H7 (cell line): ENCODE measurements around the gene ABCC1. TPM values are rescaled to one million over a fixed set of nuclear protein-coding genes. Genes with fewer than 3 reads are reported as not detected.
A peak's percentile ranks its signal among the peaks of the same experiment; 100 is the strongest.
"Not testable (repeated sequence)": the region's sequence is repeated elsewhere in the genome, so short reads cannot be mapped to it uniquely, and the experiment has no call there.

Source experiments
- DNase-seq: peaks from one replicate; pipeline ENCODE4 v3.0.0; 2012
- H3K27me3 ChIP-seq: 2 replicates; pipeline ENCODE4 v1.6.0; 2011; ENCODE audit warnings: mild to moderate bottlenecking, low read length; ENCODE audit not compliant: control insufficient read depth, insufficient read depth
- H3K36me3 ChIP-seq: replicated peaks from 2 replicates; pipeline ENCODE4 v1.5.1; 2011; ENCODE audit warnings: low read length; ENCODE audit not compliant: control insufficient read depth, insufficient read depth
- H3K4me3 ChIP-seq: 2 replicates; pipeline ENCODE4 v1.5.1; 2011; ENCODE audit warnings: low read depth, mild to moderate bottlenecking, control low read depth, low read length, moderate library complexity; ENCODE audit not compliant: insufficient read depth
- total RNA-seq: library from RNA; depleted of rRNA; stranded (reverse); fragments of >200 nt; shearing (Covaris generic); gene quantifications from 2 replicates; pipeline ENCODE4 v1.2.3, GENCODE V29; 2014; rRNA removed

ABCC1 gene
- total RNA-seq, result 22.0 and 29.5 TPM in 2 replicates

DNA sequence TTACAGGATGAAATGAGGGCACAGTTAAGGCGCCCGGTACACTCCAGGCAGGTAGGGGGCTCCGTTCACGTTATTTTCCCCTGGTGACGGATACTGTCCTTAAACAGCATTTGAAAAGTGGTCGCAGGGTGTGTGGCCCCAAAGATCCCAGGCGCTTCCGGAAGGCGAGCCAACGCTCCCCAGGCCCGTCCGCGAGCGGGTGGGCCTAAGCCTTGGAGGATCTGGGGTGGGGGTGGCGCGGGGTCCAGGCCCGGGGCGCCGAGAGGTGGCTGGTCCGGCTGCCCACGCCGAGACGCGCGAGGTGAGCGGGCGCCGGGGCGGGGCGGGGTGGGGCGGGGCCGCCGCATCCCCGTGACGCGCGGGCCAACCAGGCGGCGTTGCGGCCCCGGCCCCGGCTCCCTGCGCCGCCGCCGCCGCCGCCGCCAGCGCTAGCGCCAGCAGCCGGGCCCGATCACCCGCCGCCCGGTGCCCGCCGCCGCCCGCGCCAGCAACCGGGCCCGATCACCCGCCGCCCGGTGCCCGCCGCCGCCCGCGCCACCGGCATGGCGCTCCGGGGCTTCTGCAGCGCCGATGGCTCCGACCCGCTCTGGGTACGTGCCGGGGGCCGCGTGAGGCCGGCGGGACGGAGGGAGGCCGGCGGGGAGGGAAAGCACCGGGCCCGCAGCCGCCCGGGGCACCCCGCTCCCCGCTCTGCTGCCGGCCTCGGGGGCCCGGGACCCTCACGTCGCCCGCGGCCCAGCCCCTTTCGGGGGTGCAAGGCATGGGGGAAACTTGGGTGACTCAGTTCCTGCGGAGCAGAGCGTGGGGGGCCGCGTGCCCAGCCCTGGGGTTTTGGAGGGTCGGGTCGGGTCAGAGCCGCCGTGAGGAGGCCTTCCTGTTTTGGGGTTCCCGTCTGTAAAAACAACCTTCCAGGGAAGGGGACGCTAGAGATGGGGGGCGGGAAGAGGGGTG lies at the start of gene ABCC1:
TSS of gene ABCC1 (plus strand) at position 407 of the 951 bp plus-strand sequence. CDS start at position 543, 136 bp downstream.
- H3K36me3 ChIP-seq, result no peaks in the 10 kb centered on the region
- DNase-seq, result peak; percentile 93
- no peaks in the 10 kb centered on the region for H3K27me3 ChIP-seq
- peak within 1 kb of the TSS; percentile 78 for H3K4me3 ChIP-seq

DNA sequence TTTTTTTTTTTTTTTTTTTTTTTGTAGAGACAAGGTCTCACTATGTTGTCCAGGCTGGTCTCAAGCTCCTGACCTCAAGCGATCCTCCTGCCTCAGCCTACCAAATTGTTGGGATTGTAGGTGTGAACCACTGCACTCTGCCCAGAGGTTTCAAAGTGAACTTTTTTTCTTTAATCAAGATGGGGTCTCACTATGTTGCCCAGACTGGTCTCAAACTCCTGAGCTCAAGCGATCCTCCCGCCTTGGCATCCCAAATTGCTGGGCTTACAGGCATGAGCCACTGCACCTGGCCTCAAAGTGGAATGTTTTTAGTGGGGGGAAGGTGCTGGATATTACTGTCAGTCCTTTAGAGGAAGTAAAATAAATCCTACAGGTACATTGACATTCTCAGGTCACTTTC lies 49.1 kb upstream of the ABCC1 start:
- Histone ChIP-seq H3K4me3 (no peak overlapping the region), H3K27me3 (no peaks in the 10 kb centered on the region)
- no peak for DNase-seq

DNA sequence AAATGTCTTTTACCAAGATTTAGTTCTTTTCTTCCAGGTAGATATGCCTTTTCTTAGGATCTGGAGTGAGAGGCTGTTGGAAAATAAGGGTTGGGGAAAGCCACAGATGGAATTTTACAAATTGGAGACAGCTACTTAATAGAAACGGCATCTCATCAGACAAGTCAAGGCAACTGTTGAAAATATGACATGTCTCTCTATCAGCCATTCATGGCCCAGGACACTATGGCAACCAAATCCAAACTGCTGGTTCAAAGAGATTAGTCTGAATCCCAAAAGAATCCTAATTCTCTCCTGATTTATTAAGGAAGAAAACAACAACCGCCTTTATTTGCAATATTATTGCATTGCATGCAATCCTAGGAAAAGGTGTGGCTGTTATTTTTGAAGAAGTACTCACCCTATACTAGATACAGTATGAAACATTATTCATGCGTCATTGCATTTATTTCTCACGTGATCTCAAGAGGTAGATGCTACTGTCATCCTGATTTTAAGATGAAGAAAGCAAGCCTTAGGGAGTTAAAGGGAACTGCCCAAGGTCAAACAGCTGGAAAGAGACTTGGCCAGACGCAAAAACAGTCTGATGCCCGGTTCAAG lies 48.4 kb upstream of the ABCC1 start:
- no peaks in the 10 kb centered on the region for H3K27me3 ChIP-seq
- DNase-seq, result no peak
- no peak overlapping the region for H3K4me3 ChIP-seq
- H3K36me3 ChIP-seq, result no peaks in the 10 kb centered on the region

More for the DNA sequence above, 49.1 kb upstream of the ABCC1 start:
- H3K36me3 ChIP-seq, result no peaks in the 10 kb centered on the region

DNA sequence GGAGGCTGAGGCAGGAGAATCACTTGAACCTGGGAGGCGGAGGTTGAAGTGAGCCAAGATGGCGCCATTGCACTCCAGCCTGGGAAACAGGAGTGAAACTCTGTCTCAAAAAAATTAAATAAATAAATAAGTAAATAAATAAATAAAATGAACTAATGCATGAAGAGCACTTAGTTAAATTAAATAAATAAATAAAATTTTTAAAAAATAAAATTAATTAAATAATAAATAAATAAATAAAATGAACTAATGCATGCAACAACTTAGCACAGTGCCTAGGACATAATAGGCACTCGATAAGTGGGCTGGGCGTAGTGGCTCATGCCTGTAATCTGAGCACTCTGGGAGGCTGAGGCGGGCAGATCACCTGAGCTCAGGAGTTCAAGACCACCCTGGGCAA lies 45.5 kb upstream of the ABCC1 start:
- Histone ChIP-seq H3K4me3 (no peak overlapping the region), H3K27me3 (no peaks in the 10 kb centered on the region), H3K36me3 (no peaks in the 10 kb centered on the region)
- DNase-seq, result no peak

DNA sequence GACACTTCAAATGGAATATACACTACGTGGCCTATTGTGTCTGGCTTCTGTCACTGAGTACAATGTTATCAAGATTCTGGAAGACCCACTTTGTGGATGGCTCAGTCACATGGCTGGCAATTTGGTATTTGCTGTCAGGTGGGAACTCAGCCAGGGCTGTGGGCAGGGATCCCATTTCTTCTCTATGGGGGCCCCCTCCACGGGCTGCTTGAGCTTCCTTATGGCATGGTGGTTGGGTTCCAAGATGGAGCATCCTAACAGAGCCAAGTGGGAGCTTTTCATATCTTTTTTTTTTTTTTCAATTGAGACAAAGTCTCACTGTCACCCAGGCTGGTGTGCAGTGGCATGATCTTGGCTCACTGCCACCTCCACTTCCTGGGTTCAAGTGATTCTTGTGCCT lies 43.0 kb upstream of the ABCC1 start:
- Histone ChIP-seq H3K27me3 (no peaks in the 10 kb centered on the region), H3K4me3 (no peak overlapping the region), H3K36me3 (no peaks in the 10 kb centered on the region)
- no peak for DNase-seq

DNA sequence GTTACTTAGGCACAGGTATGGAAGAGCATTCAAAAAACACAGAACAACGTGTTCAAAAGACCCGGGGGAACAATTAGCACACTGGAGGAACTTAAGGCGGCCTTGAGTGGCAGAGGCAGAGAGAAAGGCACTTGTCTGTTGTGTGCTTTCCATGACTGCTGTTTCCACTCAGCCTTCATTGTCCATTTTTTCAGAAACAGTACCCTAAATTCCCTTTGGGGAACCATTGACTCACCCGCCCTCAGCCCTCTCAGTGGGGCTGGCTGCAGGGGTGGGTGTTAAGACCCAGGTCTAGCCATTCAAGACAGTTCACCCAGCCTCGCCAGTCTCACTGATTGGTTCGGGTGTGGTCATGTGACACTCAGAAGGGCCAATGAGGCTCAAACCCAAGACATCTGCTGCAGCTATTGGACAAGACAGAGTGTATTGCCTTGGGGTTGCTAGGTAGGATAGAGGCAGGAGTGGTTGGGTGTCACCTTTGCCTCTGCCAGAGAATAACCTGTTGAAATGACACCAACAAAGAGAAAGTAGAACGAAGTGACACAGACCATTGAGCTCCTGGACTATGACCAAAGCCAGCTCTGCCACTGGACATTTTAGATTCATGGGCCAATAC lies 41.4 kb upstream of the ABCC1 start:
- DNase-seq, result peak; percentile 91

DNA sequence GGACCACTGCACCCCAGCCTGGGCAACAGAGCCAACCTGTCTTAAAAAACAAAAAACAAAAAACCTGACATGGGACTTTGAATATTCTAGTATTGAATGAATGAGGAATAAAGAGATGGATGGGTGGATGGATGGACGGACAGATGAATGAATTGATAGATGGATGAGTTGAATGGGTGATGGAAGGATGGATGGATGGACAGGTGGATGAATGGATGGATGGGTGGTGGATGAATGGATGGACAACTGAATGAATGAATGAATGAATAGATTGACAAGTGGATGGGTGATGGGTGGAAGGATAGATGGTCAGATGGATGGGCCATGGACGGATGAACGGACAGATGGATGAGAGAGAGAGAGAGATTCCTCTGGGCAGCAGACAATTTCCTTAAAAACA lies 38.2 kb upstream of the ABCC1 start:
- DNase-seq, result no peak
- Histone ChIP-seq H3K27me3 (no peaks in the 10 kb centered on the region), H3K36me3 (no peaks in the 10 kb centered on the region), H3K4me3 (no peak overlapping the region)

More for the DNA sequence above, 41.4 kb upstream of the ABCC1 start:
- Histone ChIP-seq H3K27me3 (no peaks in the 10 kb centered on the region), H3K36me3 (no peaks in the 10 kb centered on the region), H3K4me3 (no peak overlapping the region)

DNA sequence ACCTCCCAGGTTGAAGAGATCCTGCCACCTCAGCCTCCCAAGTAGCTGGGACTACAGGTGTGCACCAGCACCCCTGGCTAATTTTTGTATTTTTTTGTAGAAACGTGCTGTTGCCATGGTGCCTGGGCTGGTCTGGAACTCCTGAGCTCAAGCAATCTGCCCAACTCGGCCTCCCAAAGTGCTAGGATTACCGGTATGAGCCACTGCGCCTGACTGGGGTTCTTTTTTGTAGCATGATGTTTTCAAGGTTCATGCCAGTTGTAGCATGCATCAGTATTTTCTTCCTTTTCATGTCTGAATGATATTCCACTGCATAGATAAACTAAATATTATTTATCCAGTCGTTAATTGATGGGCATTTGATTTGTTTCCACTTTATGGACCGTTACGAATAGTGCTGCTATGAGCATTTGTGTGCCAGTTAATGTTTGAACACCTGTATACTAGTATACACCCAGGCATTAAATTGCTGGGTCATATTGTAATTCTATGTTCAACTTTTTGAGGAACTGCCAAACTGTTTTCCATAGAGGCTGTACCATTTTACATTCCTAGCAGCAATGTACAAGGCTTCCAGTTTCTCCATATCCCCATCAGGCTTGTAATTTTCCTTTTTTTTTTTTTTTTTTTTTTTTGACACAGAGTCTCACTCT lies 36.2 kb upstream of the ABCC1 start:
- Histone ChIP-seq H3K4me3 (no peak overlapping the region), H3K36me3 (no peaks in the 10 kb centered on the region), H3K27me3 (no peaks in the 10 kb centered on the region)
- no peak for DNase-seq

DNA sequence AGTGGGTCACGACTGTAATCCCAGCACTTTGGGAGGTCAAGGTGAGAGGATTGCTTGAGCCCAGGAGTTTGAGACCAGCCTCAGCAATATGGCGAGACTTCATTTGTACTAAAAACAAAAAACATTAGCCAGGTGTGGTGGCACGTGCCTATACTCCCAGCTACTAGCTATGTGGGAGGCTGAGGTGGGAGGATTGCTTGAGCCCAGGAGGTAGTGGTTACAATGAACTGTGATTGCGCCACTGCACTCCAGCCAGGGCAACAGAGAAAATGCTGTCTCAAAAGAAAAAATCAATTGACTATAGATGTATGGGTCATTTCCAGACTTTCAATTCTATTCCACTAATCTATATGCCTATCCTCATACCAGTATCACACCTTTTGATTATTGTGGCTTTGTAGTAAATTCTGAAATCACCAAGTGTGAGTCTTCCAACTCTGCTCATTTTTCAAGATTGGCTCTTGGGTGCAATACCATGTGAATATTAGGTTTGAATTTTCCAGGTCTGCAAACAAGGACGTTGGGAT lies 33.8 kb upstream of the ABCC1 start:
- Histone ChIP-seq H3K36me3 (no peaks in the 10 kb centered on the region), H3K27me3 (no peaks in the 10 kb centered on the region), H3K4me3 (no peak overlapping the region)
- no peak for DNase-seq

DNA sequence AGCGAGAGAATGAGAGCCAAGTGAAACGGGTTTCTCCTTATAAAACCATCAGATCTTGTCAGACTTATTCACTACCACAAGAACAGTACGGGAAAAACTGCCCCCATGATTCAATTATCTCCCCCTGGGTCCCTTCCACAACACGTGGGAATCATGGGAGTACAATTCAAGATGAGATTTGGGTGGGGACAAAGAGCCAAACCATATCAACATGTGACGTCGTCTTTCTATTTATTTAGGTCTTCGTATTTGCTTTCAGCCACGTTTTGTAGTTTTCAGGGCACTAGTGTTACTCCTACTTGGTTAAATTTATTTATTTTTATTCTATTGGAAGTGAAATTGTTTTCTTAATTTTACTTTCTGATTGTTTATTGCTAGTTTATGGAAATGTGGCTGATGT lies 33.1 kb upstream of the ABCC1 start:
- no peaks in the 10 kb centered on the region for H3K27me3 ChIP-seq
- no peak overlapping the region for H3K4me3 ChIP-seq
- H3K36me3 ChIP-seq, result no peaks in the 10 kb centered on the region
- no peak for DNase-seq

DNA sequence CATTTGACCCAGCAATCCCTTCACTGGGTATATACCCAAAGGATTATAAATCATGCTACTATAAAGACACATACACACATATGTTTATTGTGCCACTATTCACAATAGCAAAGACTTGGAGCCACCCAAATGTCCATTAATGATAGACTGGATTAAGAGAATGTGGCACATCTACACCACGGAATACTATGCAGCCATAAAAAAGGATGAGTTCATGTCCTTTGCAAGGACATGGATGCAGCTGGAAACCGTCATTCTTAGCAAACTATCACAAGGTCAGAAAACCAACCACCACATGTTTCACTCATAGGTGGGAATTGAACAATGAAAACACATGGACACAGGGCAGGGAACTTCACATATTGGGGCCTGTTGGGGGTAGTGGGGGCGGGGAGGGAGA lies 31.1 kb upstream of the ABCC1 start:
- not testable (repeated sequence) for H3K36me3 ChIP-seq, H3K27me3 ChIP-seq, DNase-seq, H3K4me3 ChIP-seq

DNA sequence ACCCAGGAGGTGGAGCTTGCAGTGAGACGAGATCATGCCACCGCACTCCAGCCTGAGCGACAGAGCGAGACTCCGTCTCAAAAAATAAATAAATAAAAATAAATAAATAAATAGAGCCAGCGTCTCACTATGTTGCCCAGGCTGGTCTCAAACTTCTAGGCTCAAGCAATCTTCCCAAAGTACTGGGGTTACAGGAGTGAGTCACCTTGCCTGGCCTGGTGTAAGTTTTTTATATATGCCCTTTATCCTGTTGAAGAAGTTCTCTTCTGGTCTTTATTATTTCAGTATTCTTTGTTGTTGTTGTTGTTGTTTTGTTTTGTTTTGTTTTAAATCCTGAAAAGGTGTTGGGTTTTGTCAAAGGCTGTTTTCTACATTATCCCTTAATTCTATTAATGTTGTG lies 30.1 kb upstream of the ABCC1 start:
- Histone ChIP-seq H3K27me3 (no peaks in the 10 kb centered on the region), H3K36me3 (no peaks in the 10 kb centered on the region), H3K4me3 (no peak overlapping the region)
- no peak for DNase-seq

DNA sequence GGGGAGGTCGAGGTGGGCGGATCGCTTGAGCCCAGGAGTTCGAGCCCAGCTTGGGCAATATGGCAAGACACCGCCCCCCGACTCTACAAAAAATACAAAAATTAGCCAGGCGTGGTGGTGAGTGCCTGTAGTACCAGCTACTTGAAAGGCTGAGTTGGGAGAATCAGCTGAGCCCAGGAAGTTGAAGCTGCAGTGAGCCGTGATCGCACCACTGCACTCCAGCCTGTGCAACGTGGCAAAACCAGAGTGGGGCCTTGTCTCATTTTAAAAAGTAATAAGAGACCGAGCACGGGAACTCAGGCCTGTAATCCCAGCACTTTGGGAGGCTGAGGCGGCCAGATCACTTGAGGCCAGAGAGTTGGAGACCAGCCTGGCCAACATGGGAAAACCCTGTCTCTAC lies 24.4 kb upstream of the ABCC1 start:
- DNase-seq, result no peak
- no peak overlapping the region for H3K4me3 ChIP-seq
- H3K36me3 ChIP-seq, result no peaks in the 10 kb centered on the region
- H3K27me3 ChIP-seq, result no peaks in the 10 kb centered on the region

DNA sequence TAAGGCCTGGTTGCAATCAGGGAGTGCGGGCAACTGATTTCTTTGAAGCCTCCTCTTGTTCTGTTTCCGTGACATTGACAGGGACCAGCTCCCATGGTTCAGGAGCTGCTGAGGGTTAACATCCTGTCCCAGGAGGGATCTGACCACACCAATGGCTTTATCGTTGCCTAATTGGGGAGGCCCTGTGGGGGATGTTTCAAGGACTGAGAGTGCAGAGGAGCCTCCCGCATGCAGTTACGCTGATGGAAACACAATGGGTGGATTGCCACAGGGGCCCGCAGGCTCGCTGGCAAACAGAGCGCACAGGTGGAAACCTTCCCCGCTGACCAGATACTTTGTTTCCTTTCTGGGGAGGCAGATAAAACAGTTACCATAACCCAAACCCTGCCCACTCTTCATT lies 23.8 kb upstream of the ABCC1 start:
- peak; percentile 58 for DNase-seq
- Histone ChIP-seq H3K27me3 (no peaks in the 10 kb centered on the region), H3K36me3 (no peaks in the 10 kb centered on the region), H3K4me3 (no peak overlapping the region)
